ENCODE data around the gene KLHL9.

KLHL9 gene

DNA sequence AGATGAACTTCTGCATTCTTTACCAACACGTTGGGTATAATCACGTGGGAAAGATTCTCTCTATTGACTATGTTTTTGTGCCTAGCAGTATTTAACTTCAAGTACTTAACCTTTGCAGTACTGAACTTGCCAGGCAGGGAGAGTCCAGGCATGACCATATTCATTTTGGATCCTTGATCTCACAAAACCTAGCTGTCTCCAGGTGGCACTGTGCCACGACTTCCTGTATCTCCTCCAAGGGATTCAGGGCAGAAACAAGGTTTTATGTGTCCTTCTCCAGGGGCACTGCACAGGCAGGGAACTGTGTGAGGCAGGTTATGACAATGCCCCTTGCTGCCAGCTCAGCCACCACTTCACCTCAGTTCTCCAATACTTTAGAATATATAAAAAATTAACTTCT, 18.3 kb downstream of the KLHL9 start:
- no peak for DNase-seq

DNA sequence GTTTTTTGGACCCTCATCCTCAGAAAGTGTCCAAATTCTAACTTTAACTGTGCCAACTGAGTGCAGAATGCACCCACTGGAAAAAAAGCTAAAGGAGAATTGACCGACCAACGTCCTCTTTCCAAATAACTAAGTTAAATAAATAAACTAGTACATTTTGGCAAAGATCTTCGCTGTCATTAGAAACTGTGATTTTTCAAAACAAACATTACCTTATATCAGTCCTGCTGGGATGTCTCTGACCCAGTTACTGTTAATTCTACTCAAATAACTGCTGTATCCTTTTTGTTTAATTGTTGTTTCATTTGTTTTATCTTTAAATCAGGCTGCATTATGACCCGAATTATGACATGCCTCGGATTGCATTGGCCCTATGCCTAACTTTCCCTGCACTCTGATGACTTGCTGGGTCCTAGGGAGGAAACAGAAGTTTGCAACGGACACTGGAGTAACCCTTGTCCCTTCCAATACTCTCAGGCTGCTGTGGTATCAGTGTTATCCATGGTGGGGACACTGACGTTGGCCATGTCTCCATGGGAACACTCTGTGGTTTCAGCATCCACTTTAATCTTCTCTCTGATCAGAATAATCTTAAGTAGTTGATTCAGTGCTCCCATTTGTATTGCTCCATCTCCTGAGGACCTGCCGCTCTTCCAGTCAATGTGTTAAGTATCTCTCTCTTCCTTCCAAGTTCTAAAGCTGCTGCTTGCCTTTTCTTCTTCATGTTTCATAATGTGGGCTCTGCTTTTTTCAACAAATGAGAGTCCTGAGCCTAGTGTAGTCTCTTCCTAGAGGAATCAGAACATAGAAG, 19.0 kb downstream of the KLHL9 start:
- DNase-seq = no peak

DNA sequence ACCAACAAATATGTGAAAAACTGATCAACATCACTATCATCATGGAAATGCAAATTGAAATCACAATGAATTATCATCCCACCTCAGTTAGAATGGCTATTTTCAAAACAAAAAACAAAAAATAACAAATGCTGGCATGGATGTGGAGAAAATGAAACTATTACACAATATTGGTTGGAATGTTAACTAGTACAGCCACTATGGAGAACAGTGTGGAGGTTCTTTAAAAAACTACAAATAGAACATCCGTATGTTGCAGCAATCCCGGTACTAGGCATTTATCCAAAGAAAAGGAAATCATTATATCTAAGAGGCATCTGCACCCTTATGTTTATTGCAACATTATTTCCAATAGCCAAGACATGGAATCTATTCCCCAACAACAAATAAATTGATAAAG, 21.1 kb downstream of the KLHL9 start:
- no peak for DNase-seq

DNA sequence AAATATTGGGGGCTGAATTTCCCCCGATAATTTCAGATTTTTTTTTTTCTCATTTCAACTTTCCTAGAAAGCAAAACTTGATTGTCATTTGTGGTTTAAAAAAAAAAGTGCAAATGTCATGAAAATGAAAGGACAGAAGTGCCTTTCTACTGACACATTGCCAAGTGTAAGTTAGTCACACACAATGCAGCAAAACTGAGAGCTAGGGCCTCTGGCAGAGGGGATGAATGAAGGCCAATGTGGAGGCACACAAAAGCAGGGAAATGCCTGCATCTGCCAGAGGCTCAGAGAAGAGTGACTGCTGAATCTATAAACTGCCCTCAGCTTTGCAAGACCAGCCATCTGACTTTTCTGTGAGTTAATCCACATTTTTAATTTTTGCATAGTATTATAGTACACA, 23.3 kb downstream of the KLHL9 start:
- no peak for DNase-seq

DNA sequence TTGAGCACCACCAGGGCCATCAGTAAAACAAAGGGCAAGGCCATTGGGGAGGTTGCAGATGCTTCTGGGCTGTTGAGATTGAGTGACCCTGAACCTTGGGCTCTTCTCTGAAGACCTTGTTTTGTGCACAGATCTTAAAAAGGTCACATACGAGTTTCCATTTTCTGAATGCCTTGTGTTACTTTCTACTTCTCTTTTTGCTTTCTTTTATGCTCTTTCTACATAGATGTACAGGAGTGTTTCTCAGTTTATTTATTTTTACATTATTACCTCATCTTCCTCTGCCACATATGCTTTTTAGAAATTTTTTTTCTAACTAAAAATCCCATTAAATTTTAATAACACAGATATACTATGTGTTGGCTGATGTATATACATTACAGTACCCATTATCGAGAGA, 30.0 kb downstream of the KLHL9 start, which contains the start of gene IFNA5:
Gene IFNA5 (minus strand): TSS at position 101 of the 400 bp plus-strand sequence. CDS start 57 bp downstream, at position 44.
- DNase-seq = no peak

DNA sequence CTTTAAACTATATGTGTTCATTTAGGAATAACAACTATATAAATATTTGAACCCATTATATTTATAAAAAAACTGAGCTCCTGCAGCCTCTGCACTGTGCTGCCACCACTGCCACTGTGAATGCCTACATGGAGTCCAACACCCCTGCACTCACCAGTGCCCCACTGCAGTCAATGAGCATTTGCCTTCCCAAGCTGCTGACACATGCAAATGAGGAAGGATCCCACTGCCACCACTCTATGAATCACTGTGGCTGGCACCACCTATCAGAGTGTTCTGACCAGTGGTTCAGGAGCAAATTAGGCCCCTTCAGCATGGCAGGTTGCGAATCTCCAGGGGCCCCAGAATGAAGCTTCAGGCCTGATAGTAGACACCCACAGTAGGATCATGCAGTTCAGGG, 39.2 kb downstream of the KLHL9 start:
- no peak for DNase-seq

DNA sequence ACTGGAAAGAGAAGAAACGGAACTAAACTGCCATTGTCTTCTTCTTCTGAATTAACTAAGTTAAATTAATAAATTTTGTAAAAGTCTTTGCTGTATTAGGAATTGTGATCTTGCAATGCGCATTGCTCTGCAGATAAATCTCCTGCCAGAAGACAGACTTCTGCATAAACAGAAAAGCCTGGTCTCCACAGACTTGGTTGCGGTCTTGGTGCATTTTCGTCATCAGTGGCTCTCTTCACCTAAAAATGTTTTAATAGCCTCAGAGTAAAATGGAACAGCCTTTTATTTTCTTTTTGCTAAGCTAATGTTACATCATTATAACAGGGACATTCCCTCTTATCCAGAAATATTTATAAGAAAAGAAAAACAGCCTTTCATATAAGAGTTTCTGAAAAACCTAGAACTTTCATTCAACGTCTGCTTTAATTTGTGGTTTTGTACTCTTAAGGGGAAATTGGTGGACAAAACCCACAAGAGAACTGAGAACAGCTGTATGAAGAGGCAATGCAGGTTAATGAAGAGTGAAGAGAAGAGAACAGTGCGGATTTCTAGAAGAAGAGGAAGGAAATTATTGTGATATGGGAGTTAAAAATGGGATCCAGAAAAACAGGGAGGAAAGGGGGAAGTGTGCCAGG, 40.2 kb downstream of the KLHL9 start:
- DNase-seq = no peak

DNA sequence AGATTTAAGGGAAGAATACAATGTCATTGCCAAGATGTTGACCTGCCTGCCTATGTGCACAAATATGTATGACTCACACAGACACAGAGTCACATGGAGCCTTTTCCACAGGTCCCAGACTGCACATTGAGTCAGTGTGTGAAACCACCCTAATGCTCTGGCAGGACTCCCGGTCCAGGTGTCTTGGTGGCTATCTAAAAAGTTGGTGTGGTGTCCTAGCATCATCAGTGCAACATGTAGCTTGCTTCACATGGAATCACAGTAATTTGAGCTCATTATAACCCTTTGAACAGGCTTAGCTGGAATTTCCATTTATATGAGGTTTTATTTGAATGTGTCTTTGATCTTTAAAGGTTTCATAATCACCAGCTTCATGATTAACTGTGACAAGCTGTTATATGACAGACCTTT, 40.8 kb downstream of the KLHL9 start:
- no peak for DNase-seq

DNA sequence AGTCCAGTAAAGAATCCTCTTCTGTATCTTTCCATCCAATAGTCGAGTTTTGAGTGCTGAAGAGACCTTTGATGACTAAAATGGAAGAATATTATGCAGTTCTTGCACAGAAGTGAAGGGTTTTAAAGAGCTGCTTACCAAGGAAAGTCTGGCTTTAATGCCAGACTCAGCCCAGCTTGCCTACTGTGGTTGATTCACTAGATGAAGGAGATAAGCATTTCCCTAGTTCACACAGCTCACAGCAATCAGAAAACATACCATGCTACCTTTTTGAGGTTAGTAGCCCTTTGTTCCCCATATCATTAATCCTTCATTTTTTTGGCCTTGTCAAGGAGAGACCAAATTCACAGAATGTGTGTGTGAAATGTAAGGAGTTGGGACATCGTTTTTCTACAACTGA, 45.4 kb downstream of the KLHL9 start:
- no peak for DNase-seq

DNA sequence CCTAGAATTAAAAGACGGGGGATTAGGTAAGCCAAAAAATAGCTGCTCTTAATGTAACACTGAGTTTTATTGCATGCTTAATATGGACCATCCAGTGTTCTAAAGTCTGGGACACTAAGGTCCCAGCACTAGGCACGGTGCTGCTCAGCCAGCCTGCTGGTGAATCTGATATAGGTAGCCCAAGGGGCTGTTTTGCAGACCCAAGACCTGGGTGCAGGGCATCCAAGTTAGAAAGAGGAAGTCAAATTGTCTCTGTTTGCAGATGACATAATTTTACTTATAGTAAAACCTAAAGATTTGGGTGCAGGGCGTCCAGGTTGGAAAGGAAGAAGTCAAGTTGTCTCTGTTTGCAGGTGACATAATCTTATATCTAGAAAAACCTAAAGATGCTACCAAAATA, 47.9 kb downstream of the KLHL9 start:
- DNase-seq = no peak

DNA sequence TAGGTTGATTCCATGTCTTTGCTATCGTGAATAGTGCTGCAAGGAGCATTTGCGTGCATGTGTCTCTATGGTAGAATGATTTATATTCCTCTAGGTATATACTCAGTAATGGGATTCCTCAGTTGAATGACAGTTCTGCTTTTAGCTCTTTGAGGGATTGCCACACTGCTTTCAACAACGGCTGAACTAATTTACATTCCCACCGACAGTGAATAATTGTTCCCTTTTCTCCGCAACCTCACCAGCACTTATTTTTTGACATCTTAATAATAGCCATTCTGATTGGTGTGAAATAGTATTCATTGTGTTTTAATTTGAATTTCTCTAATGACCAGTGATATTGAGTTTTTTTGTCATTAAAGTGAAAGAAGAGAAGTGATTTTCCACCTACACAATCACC, 48.5 kb downstream of the KLHL9 start:
- DNase-seq = no peak

DNA sequence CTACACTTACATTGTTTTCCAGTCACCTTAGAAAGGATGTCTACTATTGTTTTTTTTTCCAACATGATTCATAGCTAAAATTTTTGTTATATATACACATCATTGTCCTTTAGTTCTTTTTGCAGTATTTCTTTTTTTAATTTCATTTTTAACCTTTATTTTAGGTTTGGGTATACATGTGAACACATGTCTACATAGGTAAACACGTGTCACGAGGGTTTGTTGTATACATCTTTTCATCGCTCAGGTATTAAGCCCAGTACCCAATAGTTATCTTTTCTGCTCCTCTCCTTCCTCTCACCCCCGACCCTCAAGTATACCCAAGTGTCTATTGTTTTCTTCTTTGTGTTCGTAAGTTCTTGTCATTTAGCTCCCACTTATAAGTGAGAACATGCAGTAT, 49.1 kb downstream of the KLHL9 start:
- no peak for DNase-seq

DNA sequence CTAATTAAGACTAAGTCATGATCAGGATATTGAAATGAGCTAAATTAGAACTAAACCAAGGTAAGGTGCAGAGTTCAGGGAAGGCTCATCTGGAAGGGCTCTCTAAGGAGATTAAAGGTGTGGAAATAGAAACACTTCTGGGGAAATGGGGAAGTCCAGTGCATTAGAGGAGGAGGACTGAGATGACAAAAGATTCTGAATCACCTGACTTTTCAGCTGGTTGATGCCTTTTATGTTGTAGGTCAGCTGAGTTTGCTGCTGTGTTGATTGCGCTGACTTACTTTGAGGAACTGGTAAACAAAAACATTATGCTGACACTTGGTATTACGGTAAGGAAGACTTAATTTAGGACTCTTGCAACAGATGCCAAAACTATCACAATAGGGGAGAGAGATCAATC, 53.9 kb downstream of the KLHL9 start:
- no peak for DNase-seq

Data from activated CD8-positive, alpha-beta memory T cell treated with anti-CD3 and anti-CD28 coated beads, Interleukin-2, amount 50 U/mL, for 4 hours (primary cell).